KOPT-K1 (cell line): Measurements from ENCODE around the gene DIP2B.

Experiments
- H3K27ac ChIP-seq: fragments of 200-600 bp; sonication (generic); 2 replicates; pipeline ENCODE4 v1.5.1; 2016; ENCODE audit warnings: antibody characterized with exemption, mild to moderate bottlenecking, low read depth, low read length; ENCODE audit not compliant: poor library complexity, severe bottlenecking
- H3K36me3 ChIP-seq: fragments of 200-600 bp; sonication (generic); 2 replicates; pipeline ENCODE4 v1.5.1; 2017; ENCODE audit warnings: antibody characterized with exemption, mild to moderate bottlenecking, low read length, moderate library complexity; ENCODE audit not compliant: insufficient read depth
- H3K9me3 ChIP-seq: fragments of 200-600 bp; sonication (generic); 2 replicates; pipeline ENCODE4 v1.5.1; 2017; ENCODE audit warnings: antibody characterized with exemption, low read length, mild to moderate bottlenecking; ENCODE audit not compliant: insufficient read depth, poor library complexity, severe bottlenecking

Gene DIP2B

DNA sequence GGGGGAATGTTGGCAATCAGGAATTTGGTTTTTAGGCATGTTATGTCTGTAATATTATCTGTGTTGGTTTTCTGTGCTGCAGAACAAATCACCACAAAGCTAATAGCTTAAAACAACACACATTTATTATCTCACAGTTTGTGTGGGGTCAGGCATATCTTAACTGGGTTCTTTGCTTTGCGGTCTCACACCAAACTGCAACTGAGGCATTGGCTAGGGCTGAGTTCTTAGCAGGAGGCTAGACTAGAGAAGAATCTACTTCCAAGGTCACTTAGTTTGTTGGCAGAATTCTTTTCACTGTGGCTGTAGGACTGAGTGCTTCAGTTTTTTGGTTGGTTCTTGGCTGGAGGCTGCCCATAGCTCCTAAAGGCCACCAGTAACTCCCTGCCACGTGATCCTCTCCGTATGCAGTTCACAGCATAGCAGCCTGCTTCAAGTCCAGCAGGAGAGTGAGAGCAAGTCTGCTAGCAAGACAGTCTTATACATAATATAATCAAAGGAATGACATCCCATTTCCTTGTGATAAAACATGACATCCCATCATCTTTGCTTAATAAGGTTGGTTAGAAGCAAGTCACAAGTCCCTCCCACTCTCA is 280.7 kb downstream of the DIP2B start:
- no peak overlapping the region for H3K27ac ChIP-seq
- peaks cover 15% of the 10 kb centered on the region for H3K9me3 ChIP-seq
- peaks cover 51% of the 10 kb centered on the region for H3K36me3 ChIP-seq

DNA sequence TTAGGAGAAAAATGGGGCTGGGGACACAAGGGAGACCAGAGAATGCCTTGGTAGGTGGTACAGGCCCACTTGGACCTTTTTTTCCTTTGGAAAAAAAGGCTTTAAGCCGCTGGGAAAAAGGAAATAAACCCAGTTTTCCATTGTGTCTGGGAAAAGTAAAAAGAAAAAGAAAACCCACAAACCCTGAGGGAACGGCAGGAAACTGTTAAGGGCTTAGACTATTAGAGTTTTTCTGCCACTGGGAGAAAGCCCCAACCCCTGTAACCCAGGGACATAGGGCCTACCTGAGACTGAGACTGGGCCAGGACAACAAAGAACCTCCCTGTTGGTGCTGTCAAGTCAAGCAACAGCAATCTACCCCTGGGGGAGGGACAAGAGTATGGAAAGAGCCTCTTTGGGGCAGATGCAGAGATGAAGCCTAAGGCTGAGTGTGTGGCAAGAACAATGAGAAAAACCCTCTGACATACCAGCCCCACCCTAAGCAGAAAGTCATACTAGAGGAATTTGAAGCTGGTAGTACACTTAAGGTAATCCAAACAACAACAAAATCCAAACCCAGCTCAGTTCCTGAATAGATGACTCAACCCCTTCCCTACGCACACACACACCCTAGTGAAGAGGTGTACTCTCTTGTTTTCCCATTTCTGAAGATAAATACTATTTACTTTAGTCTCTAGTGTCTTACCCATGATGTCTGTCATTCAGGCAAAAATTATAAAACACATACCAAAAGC is 281.9 kb downstream of the DIP2B start:
- Histone ChIP-seq H3K27ac (no peak overlapping the region), H3K9me3 (peaks cover 15% of the 10 kb centered on the region), H3K36me3 (peaks cover 44% of the 10 kb centered on the region)

DNA sequence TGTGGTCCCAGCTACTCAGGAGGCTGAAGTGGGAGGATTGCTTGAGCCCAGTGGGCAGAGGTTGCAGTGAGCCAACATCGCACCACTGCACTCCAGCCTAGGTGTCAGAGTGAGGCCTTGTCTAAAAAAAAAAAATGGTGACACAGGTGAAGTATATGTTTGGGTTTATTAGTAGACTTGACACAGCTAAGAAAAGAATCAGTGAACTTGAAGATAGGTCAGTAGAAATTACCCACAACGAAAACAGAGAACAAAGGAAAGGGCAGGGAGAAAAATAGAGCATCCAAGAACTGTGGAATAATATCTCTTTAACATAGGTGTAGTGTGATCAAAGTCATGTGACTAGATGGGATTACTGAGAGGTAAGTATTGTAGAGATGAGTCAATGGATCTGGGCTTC is 282.8 kb downstream of the DIP2B start:
- Histone ChIP-seq H3K27ac (no peak overlapping the region), H3K9me3 (peaks cover 15% of the 10 kb centered on the region), H3K36me3 (peaks cover 38% of the 10 kb centered on the region)

DNA sequence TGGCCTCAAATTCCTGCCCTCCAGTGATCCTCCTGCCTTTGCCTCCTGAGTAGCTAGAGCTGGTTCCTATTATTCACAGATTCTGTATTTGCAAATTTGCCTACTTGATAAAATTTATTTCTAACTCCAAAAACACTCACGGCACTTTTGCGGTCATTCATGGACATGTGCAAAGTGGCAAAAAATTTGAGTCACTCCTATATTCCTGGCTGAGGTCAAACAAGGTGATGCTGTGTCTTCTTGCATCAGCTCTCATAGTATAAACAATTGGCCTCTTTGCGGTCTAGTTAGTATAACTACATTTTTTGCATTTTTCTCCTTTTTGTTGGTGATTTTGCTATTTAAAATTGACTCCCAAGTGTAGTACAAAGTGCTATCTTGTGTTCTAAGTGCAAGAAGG is 283.8 kb downstream of the DIP2B start:
- H3K36me3 ChIP-seq = peaks cover 32% of the 10 kb centered on the region
- no peak overlapping the region for H3K27ac ChIP-seq
- peaks cover 15% of the 10 kb centered on the region for H3K9me3 ChIP-seq

DNA sequence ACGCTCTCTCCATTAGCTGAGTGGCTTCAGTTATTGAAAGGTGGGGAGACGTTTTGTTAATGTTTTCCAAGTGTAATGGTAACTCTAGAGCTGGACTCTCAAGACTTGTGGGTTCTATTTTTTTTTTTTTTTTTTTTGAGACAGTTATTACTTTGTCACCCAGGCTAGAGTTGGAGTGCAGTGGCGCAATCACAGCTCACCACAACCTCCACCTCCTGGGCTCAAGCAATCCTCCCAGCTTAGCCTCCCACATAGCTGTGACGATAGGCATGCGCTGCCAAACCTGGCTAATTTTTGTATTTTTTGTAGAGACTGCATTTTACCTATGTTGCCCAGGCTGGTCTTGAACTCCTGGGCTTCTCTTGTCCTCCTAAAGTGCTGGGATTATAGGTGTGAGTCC is 285.3 kb downstream of the DIP2B start:
- Histone ChIP-seq H3K36me3 (peaks cover 32% of the 10 kb centered on the region), H3K27ac (no peak overlapping the region), H3K9me3 (peaks cover 15% of the 10 kb centered on the region)
